ENCODE data around the gene MED20.
"Not testable (repeated sequence)": the region's sequence is repeated elsewhere in the genome, so short reads cannot be mapped to it uniquely, and the experiment has no call there.

MED20 gene

GRCh38 chr6:41920921-41921711 lies at the start of gene MED20, which contains the start of gene BYSL:
TSS of gene MED20 (minus strand) at chr6:41921139. CDS start at chr6:41921018, 121 bp downstream.
TSS of gene BYSL (plus strand) at chr6:41921499. CDS start at chr6:41921563, 64 bp downstream.
- DNase-seq (ENCODE audit: low read depth in 2 of 2): peak; percentile 87 to 89

DNA sequence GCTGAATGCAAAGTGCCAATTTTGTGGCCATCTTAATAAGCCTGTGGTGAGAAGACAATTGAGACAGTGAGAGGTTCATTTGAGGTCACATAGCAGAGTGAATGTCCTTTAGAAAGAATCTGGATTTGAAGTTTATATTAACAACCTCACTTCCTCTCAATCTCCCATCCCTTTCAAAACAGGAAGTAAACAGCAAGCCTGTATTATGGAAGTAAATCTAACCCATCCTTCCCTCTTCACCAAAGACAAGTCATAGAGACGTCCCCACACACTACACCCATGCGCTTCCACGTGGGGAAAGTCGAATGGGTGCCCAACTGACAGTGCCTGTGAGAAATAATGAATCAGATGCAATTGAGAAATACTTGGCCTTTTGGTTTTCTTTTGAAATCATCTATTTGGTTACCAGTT lies 49.5 kb upstream of the MED20 start:
- peak; percentile 13 to 24 for DNase-seq (ENCODE audit: low read depth in 2 of 2)

GRCh38 chr6:41967312-41968287 lies 46.7 kb upstream of the MED20 start:
- no peak for DNase-seq (ENCODE audit: low read depth in 2 of 2)

GRCh38 chr6:41966961-41967311 lies 46.0 kb upstream of the MED20 start:
- DNase-seq (ENCODE audit: low read depth in 2 of 2): no peak

GRCh38 chr6:41966214-41966920 lies 45.4 kb upstream of the MED20 start:
- DNase-seq (ENCODE audit: low read depth in 2 of 2): no peak

DNA sequence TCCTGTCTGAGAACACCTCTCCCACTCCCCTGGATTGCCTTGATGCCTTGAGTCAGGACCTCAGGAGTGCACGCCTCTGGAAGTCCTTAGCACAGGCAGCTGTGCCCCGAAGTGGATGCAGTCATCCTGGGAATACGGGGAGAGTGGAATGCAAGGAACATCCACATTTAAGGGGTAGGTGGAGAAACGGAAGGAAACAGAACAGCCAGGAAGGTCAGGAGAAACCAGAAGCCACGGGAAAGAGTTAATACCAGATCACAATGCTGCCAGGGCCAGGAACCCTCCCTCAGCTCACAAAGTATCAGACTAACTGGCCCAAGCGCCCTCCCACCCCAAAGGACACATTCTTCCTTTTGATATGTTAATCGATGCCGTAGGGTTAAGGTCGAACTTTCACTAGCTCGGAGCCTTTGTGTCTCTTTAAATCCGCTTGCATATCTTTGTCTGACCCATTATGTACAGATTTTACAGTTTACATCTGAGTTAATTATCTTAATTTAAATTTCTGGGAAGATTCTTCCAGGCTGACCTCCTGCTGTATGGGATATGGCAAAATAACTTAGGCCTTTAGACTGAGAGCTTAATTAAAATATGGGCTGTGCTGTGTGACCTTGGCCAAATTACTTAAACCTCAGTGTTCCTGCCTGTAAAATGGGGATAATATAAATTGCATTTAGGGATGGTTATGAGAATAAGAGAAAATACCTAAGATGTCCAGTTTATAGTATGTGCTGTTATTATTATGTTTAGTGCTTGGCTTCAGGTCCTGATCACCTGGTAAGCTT lies 44.7 kb upstream of the MED20 start:
- no peak for DNase-seq (ENCODE audit: low read depth in 2 of 2)

- no peak for DNase-seq (ENCODE audit: low read depth in 2 of 2)
Observed at GRCh38 chr6:41964201-41964887, 43.4 kb upstream of the MED20 start.

- DNase-seq (ENCODE audit: low read depth in 2 of 2): no peak
Observed at GRCh38 chr6:41963371-41963770, 42.4 kb upstream of the MED20 start.

- no peak for DNase-seq (ENCODE audit: low read depth in 2 of 2)
Observed at GRCh38 chr6:41960028-41960427, 39.1 kb upstream of the MED20 start.

GRCh38 chr6:41958022-41958856 lies 37.3 kb upstream of the MED20 start:
- DNase-seq (ENCODE audit: low read depth in 2 of 2): no peak

GRCh38 chr6:41957117-41957516 lies 36.2 kb upstream of the MED20 start:
- DNase-seq (ENCODE audit: low read depth in 2 of 2): no peak

DNA sequence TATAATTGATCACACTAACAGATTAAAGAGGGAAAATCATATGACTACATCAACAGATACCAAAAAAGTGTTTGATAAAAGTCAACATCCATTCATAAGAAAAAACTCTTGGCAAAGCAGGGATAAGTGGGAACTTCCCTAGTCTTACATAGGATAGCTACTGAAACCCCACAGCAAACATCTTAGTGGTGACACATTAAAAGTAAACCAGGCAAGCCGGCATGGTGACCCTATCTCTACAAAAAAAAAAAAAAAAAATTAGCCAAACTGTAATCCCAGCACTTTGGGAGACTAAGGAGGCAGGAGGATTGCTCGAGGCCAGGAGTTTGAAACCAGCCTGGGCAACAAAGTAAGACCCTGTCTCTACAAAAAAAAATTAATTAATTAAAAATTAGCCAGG lies 34.5 kb upstream of the MED20 start:
- no peak for DNase-seq (ENCODE audit: low read depth in 2 of 2)

GRCh38 chr6:41954668-41955067 lies 33.7 kb upstream of the MED20 start:
- DNase-seq (ENCODE audit: low read depth in 2 of 2): no peak

DNA sequence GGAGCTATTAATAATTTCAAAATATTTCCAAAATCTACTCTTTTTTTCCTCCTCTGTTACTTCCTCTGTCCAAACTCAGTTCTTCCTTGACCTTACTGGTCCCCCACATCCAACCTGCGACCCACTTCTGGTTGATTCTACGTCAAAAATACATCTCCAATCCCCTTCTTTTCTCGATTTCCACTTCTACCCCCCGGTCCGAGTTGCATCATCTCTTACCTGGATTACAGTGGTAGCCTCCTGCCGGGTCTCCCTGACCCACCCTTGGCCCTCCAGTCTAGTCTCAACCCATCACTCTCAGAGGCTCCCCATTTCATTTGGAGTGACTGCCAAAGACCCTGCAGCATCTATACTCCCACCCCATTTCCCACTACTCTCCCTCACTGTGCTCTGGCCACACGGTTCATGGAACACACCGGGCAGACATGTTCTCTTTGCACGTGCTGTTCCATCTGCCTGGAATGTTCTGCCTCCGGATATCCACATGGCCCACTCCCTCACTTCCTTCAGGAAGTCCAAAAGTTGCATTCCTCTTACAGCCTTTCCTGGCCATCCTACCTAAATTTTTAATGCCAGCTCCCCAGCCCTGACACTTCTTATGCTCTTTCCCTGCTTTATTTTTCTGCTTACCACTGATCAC lies 26.8 kb upstream of the MED20 start:
- no peak for DNase-seq (ENCODE audit: low read depth in 2 of 2)

DNA sequence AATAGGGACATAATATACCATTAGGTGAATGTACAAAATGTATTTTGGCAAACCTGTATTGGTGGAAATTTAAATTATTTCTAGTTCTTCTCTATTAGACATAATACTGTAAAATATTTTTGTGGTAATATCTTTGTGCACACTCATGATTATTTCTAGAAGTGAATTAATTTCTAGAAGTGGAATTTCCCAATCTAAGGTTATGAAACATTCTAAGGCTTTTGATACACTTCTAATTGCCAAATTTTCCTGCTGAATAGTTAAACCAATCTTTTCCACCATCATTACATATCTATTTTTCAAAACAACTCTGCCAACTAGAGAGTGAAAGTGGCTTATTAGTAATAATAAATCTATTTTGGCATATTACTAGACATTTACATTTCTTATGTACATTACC lies 22.5 kb upstream of the MED20 start:
- DNase-seq (ENCODE audit: low read depth in 2 of 2): no peak

- not testable (repeated sequence) for DNase-seq (ENCODE audit: low read depth in 2 of 2)
Observed at GRCh38 chr6:41942882-41943281, 21.9 kb upstream of the MED20 start.

DNA sequence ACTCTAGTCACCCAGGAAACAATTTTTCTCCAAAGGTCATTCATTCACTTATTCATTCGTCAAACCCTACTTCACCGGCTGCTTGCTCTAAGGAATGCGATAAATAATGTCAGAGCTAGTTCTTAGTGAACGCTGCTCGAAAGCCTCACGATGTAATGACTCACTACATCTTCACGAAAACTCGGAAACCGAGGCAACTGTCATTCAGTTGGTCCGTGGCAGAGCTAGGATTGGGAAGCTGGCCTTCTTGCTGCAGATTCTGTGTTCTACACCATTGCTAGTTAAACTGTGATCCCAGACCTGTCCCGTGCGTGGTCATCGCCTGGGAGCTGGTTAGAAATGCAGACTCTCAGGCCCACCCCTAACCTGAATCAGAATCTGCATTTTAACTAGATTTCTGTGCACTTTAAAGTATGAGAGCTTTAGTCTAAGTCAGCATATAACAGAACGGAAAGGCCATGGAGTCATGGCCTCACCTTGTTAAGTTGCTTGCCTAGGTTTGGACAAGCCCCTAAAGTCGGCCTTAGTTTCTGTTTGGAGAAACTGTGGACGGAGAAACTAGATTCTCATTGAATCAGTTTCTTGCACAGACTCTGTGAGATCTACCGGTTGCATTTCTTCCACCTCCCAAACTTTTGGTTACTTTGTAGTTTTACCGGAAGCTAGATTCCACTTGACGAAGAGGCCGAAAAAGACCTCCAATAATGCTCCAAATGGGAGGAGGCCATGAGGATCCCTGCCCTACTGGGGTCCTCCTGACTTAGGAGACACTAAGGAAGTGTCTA lies 21.3 kb upstream of the MED20 start:
- DNase-seq (ENCODE audit: low read depth in 2 of 2): no peak
